ENCODE results near the gene SBF2. TPM values are rescaled to one million over a fixed set of nuclear protein-coding genes. Genes with fewer than 3 reads are reported as not detected.
A peak's percentile ranks its signal among the peaks of the same experiment; 100 is the strongest.

SBF2 gene
- polyA plus RNA-seq, 4 donors: 10.0 to 50.5 (median 15.1) TPM

- 87 to 95% (median 92%) methylated on average over 3 of the region's 3 CpGs for WGBS, 3 donors
Observed at GRCh38 chr11:10287140-10287539, 6.9 kb downstream of the SBF2 start.

GRCh38 chr11:10285148-10285802 is 8.7 kb downstream of the SBF2 start:
- Histone ChIP-seq H3K9me3 (ENCODE audit: control insufficient read depth in 2 of 2, insufficient read depth in 1 of 2, low read depth in 1 of 2, low read length in 1 of 2) (no peaks in the 10 kb centered on the region), H3K4me1 (ENCODE audit: control insufficient read depth in 3 of 3, insufficient read depth in 2 of 3, low read depth in 1 of 3, low read length in 2 of 3) (peaks cover 0 to 42% (median 0%) of the 10 kb centered on the region in 3 donors), H3K27ac (ENCODE audit: low read depth in 1 of 3, low read length in 2 of 3) (peak overlapping the region in 1 of 3 donors; percentile 26), H3K36me3 (ENCODE audit: control insufficient read depth in 3 of 3, insufficient read depth in 2 of 3, low read depth in 1 of 3, low read length in 3 of 3) (peaks cover 0 to 13% (median 0%) of the 10 kb centered on the region in 3 donors), H3K4me3 (ENCODE audit: low read depth in 1 of 3, low read length in 3 of 3) (no peak overlapping the region), H3K27me3 (ENCODE audit: control insufficient read depth in 3 of 3, insufficient read depth in 3 of 3, low read length in 3 of 3) (no peaks in the 10 kb centered on the region)
- DNase-seq (no peak), FAIRE-seq (no peak)
- WGBS, 3 donors: 83 to 98% (median 86%) methylated on average over 4 of the region's 4 CpGs

More at GRCh38 chr11:10287140-10287539, 6.9 kb downstream of the SBF2 start:
- H3K4me3 ChIP-seq (ENCODE audit: low read depth in 1 of 3, low read length in 3 of 3): no peak overlapping the region
- peaks cover 0 to 50% (median 0%) of the 10 kb centered on the region in 3 donors for H3K4me1 ChIP-seq (ENCODE audit: control insufficient read depth in 3 of 3, insufficient read depth in 2 of 3, low read depth in 1 of 3, low read length in 2 of 3)
- FAIRE-seq: no peak
- no peaks in the 10 kb centered on the region for H3K27me3 ChIP-seq (ENCODE audit: control insufficient read depth in 3 of 3, insufficient read depth in 3 of 3, low read length in 3 of 3)
- H3K9me3 ChIP-seq (ENCODE audit: control insufficient read depth in 2 of 2, insufficient read depth in 1 of 2, low read depth in 1 of 2, low read length in 1 of 2): no peaks in the 10 kb centered on the region
- no peak for DNase-seq
- no peak overlapping the region for H3K27ac ChIP-seq (ENCODE audit: low read depth in 1 of 3, low read length in 2 of 3)
- H3K36me3 ChIP-seq (ENCODE audit: control insufficient read depth in 3 of 3, insufficient read depth in 2 of 3, low read depth in 1 of 3, low read length in 3 of 3): peaks cover 0 to 14% (median 0%) of the 10 kb centered on the region in 3 donors

DNA sequence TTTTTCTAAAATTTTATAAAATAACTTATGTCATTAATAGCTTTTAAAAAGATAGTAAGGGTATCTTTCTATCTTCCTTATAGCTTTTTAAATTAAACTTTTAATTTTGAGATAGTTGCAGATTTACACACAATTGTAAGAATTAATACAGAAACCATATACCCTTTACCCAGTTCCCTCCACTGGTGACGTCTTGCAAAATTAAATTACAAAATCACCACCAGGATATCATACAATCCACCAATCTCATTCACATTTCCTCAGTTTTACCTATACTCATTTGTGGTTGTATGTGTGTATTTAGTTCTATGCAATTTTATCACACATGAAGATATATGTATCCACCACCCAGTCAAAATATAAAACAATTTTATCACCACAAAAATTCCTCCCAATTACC is 10.0 kb downstream of the SBF2 start:
- H3K4me3 ChIP-seq (ENCODE audit: low read depth in 1 of 3, low read length in 3 of 3): no peak overlapping the region
- H3K4me1 ChIP-seq (ENCODE audit: control insufficient read depth in 3 of 3, insufficient read depth in 2 of 3, low read depth in 1 of 3, low read length in 2 of 3): peaks cover 0 to 29% (median 0%) of the 10 kb centered on the region in 3 donors
- no peaks in the 10 kb centered on the region for H3K27me3 ChIP-seq (ENCODE audit: control insufficient read depth in 3 of 3, insufficient read depth in 3 of 3, low read length in 3 of 3)
- H3K27ac ChIP-seq (ENCODE audit: low read depth in 1 of 3, low read length in 2 of 3): no peak overlapping the region
- DNase-seq: no peak
- no peak for FAIRE-seq
- no peaks in the 10 kb centered on the region for H3K9me3 ChIP-seq (ENCODE audit: control insufficient read depth in 2 of 2, insufficient read depth in 1 of 2, low read depth in 1 of 2, low read length in 1 of 2)
- 76 to 80% (median 76%) methylated on average over 1 of the region's 1 CpG for WGBS, 3 donors
- H3K36me3 ChIP-seq (ENCODE audit: control insufficient read depth in 3 of 3, insufficient read depth in 2 of 3, low read depth in 1 of 3, low read length in 3 of 3): peaks cover 0 to 9% (median 0%) of the 10 kb centered on the region in 3 donors

- H3K27ac ChIP-seq (ENCODE audit: low read depth in 1 of 3, low read length in 2 of 3): no peak overlapping the region
- peak; percentile 52 to 58 for DNase-seq
- H3K27me3 ChIP-seq (ENCODE audit: control insufficient read depth in 3 of 3, insufficient read depth in 3 of 3, low read length in 3 of 3): no peaks in the 10 kb centered on the region
- no peaks in the 10 kb centered on the region for H3K9me3 ChIP-seq (ENCODE audit: control insufficient read depth in 2 of 2, insufficient read depth in 1 of 2, low read depth in 1 of 2, low read length in 1 of 2)
- peaks cover 0 to 16% (median 0%) of the 10 kb centered on the region in 3 donors for H3K4me1 ChIP-seq (ENCODE audit: control insufficient read depth in 3 of 3, insufficient read depth in 2 of 3, low read depth in 1 of 3, low read length in 2 of 3)
- H3K36me3 ChIP-seq (ENCODE audit: control insufficient read depth in 3 of 3, insufficient read depth in 2 of 3, low read depth in 1 of 3, low read length in 3 of 3): no peaks in the 10 kb centered on the region
- no peak overlapping the region for H3K4me3 ChIP-seq (ENCODE audit: low read depth in 1 of 3, low read length in 3 of 3)
- no peak for FAIRE-seq
Observed at GRCh38 chr11:10282117-10282516, 11.9 kb downstream of the SBF2 start.

GRCh38 chr11:10275714-10276113 is 18.3 kb downstream of the SBF2 start:
- no peak for FAIRE-seq
- H3K27ac ChIP-seq (ENCODE audit: low read depth in 1 of 3, low read length in 2 of 3): no peak overlapping the region

DNA sequence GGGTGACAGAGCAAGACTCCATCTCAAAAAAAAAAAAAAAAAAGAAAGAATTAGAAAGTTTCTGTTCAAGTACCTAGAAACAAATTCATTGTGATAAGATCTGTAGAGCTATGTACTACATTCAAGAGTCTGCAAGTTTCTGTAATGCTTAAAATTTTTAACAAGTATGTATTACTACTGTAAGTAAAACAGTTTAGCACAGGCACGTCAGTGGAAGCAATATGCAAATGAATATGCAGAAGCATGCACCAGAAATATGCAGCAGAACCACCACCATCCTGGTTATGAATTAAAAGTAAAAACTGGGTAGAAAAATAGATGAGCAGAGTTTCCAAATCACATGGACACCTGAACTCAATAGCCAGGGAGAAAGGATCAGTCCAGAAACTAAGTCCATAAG is 19.3 kb downstream of the SBF2 start:
- no peaks in the 10 kb centered on the region for H3K27me3 ChIP-seq (ENCODE audit: control insufficient read depth in 3 of 3, insufficient read depth in 3 of 3, low read length in 3 of 3)
- no peak overlapping the region for H3K27ac ChIP-seq (ENCODE audit: low read depth in 1 of 3, low read length in 2 of 3)
- no peaks in the 10 kb centered on the region for H3K36me3 ChIP-seq (ENCODE audit: control insufficient read depth in 3 of 3, insufficient read depth in 2 of 3, low read depth in 1 of 3, low read length in 3 of 3)
- no peak for DNase-seq
- H3K9me3 ChIP-seq (ENCODE audit: control insufficient read depth in 2 of 2, insufficient read depth in 1 of 2, low read depth in 1 of 2, low read length in 1 of 2): no peaks in the 10 kb centered on the region
- H3K4me1 ChIP-seq (ENCODE audit: control insufficient read depth in 3 of 3, insufficient read depth in 2 of 3, low read depth in 1 of 3, low read length in 2 of 3): no peaks in the 10 kb centered on the region
- FAIRE-seq: no peak
- WGBS, 3 donors: 75 to 97% (median 79%) methylated on average over 1 of the region's 1 CpG
- H3K4me3 ChIP-seq (ENCODE audit: low read depth in 1 of 3, low read length in 3 of 3): no peak overlapping the region

More at GRCh38 chr11:10275714-10276113, 18.3 kb downstream of the SBF2 start:
- no peak for DNase-seq
- Histone ChIP-seq H3K36me3 (ENCODE audit: control insufficient read depth in 3 of 3, insufficient read depth in 2 of 3, low read depth in 1 of 3, low read length in 3 of 3) (no peaks in the 10 kb centered on the region), H3K4me3 (ENCODE audit: low read depth in 1 of 3, low read length in 3 of 3) (no peak overlapping the region), H3K9me3 (ENCODE audit: control insufficient read depth in 2 of 2, insufficient read depth in 1 of 2, low read depth in 1 of 2, low read length in 1 of 2) (no peaks in the 10 kb centered on the region), H3K4me1 (ENCODE audit: control insufficient read depth in 3 of 3, insufficient read depth in 2 of 3, low read depth in 1 of 3, low read length in 2 of 3) (no peaks in the 10 kb centered on the region), H3K27me3 (ENCODE audit: control insufficient read depth in 3 of 3, insufficient read depth in 3 of 3, low read length in 3 of 3) (no peaks in the 10 kb centered on the region)

GRCh38 chr11:10273738-10274137 is 20.3 kb downstream of the SBF2 start:
- Histone ChIP-seq H3K27me3 (ENCODE audit: control insufficient read depth in 3 of 3, insufficient read depth in 3 of 3, low read length in 3 of 3) (no peaks in the 10 kb centered on the region), H3K4me3 (ENCODE audit: low read depth in 1 of 3, low read length in 3 of 3) (no peak overlapping the region), H3K27ac (ENCODE audit: low read depth in 1 of 3, low read length in 2 of 3) (no peak overlapping the region), H3K36me3 (ENCODE audit: control insufficient read depth in 3 of 3, insufficient read depth in 2 of 3, low read depth in 1 of 3, low read length in 3 of 3) (no peaks in the 10 kb centered on the region), H3K9me3 (ENCODE audit: control insufficient read depth in 2 of 2, insufficient read depth in 1 of 2, low read depth in 1 of 2, low read length in 1 of 2) (no peaks in the 10 kb centered on the region), H3K4me1 (ENCODE audit: control insufficient read depth in 3 of 3, insufficient read depth in 2 of 3, low read depth in 1 of 3, low read length in 2 of 3) (no peaks in the 10 kb centered on the region)
- FAIRE-seq (no peak), DNase-seq (no peak)

DNA sequence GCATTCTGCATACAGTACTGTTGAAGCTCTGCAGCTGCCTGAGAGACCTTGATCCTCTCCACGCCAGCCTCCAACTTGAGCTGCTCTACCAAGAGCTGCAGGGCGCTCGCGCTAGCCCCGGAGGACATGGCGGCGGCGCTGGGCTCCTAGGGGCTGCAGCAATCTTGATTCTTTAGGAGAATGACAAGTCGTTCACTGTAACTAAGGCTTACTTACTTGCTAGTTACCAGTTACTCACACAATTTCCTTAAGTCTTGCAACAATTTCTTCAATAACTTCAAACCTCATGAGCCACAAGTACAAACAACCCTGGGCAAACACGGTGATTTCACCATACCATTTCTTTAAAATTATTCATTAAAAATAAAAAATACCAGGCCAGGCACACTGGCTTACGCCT is 21.9 kb downstream of the SBF2 start:
- no peaks in the 10 kb centered on the region for H3K9me3 ChIP-seq (ENCODE audit: control insufficient read depth in 2 of 2, insufficient read depth in 1 of 2, low read depth in 1 of 2, low read length in 1 of 2)
- H3K27me3 ChIP-seq (ENCODE audit: control insufficient read depth in 3 of 3, insufficient read depth in 3 of 3, low read length in 3 of 3): no peaks in the 10 kb centered on the region
- no peak for FAIRE-seq
- no peaks in the 10 kb centered on the region for H3K4me1 ChIP-seq (ENCODE audit: control insufficient read depth in 3 of 3, insufficient read depth in 2 of 3, low read depth in 1 of 3, low read length in 2 of 3)
- 92 to 96% (median 95%) methylated on average over 3 to 11 of the region's 11 CpGs for WGBS, 3 donors
- H3K27ac ChIP-seq (ENCODE audit: low read depth in 1 of 3, low read length in 2 of 3): no peak overlapping the region
- no peak overlapping the region for H3K4me3 ChIP-seq (ENCODE audit: low read depth in 1 of 3, low read length in 3 of 3)
- no peaks in the 10 kb centered on the region for H3K36me3 ChIP-seq (ENCODE audit: control insufficient read depth in 3 of 3, insufficient read depth in 2 of 3, low read depth in 1 of 3, low read length in 3 of 3)
- no peak for DNase-seq

Data from small intestine (tissue), 7 donors.